IMR-90 (cell line): ENCODE measurements around the gene MEOX2. TPM values are rescaled to one million over a fixed set of nuclear protein-coding genes. Genes with fewer than 3 reads are reported as not detected.

Experiments
- ATAC-seq: fragments of 200-7000 bp; cut with Tn5 transposase; 2 replicates; pipeline ENCODE4 v1.9.1; 2020; ENCODE audit warnings: low read depth, mild to moderate bottlenecking, moderate library complexity
- BruUV-seq: library from RNA; stranded (reverse); fragments of 400-500 nt; replicated peaks from 2 replicates; lab custom pipeline; 2021; lab: Mats Ljungman, UMichigan
- CTCF ChIA-PET: fragments of 300-600 bp; formaldehyde crosslinking; extraction: SDS; loops from one replicate; lab custom pipeline; 2021; ENCODE audit warnings: antibody characterized with exemption; lab: Yijun Ruan, JAX
- POLR2A ChIA-PET: fragments of 300-600 bp; sonication (Branson Sonifier 250); formaldehyde crosslinking; loops from one replicate; lab custom pipeline; 2022; ENCODE audit warnings: antibody characterized with exemption; ENCODE audit not compliant: unreplicated experiment; lab: Charles Lee
- DNase-seq: peaks from one replicate; pipeline ENCODE4 v3.0.0; 2013
- H2AFZ ChIP-seq: replicated peaks from 2 replicates; pipeline ENCODE3; 2013; ENCODE audit warnings: low read length, mild to moderate bottlenecking; ENCODE audit not compliant: poor library complexity
- H2AK5ac ChIP-seq: 2 replicates; pipeline ENCODE4 v1.6.1; 2013; ENCODE audit warnings: low read depth, low read length, inconsistent platforms
- H2AK9ac ChIP-seq: replicated peaks from 2 replicates; pipeline ENCODE3; 2013; ENCODE audit warnings: mild to moderate bottlenecking, low read depth, low read length, moderate library complexity; ENCODE audit not compliant: poor library complexity
- H2BK120ac ChIP-seq: 2 replicates; pipeline ENCODE4 v1.6.1; 2013; ENCODE audit warnings: low read depth, low read length, inconsistent platforms
- H2BK15ac ChIP-seq: 3 replicates; pipeline ENCODE4 v1.6.1; 2013; ENCODE audit warnings: low read depth, low read length, inconsistent platforms
- H2BK20ac ChIP-seq: 2 replicates; pipeline ENCODE4 v1.6.1; 2013; ENCODE audit warnings: low read depth, mild to moderate bottlenecking, inconsistent platforms, low read length, moderate library complexity
- H2BK5ac ChIP-seq: 2 replicates; pipeline ENCODE4 v1.6.1; 2013; ENCODE audit warnings: mild to moderate bottlenecking, low read depth, low read length, inconsistent platforms; ENCODE audit not compliant: poor library complexity, severe bottlenecking
- H3K14ac ChIP-seq: replicated peaks from 2 replicates; pipeline ENCODE4 v1.6.1; 2013; ENCODE audit warnings: low read depth, low read length, inconsistent platforms
- H3K18ac ChIP-seq: 2 replicates; pipeline ENCODE4 v1.6.1; 2013; ENCODE audit warnings: low read depth, low read length, control low read depth
- H3K23ac ChIP-seq: 2 replicates; pipeline ENCODE4 v1.6.1; 2013; ENCODE audit warnings: low read depth, low read length, inconsistent platforms
- H3K27ac ChIP-seq: 2 replicates; pipeline ENCODE4 v1.5.1; 2013; ENCODE audit warnings: mild to moderate bottlenecking, control low read depth, low read length; ENCODE audit not compliant: insufficient read depth
- H3K27me3 ChIP-seq: 2 replicates; pipeline ENCODE4 v1.6.1; 2013; ENCODE audit warnings: low read length; ENCODE audit not compliant: control insufficient read depth, insufficient read depth
- H3K36me3 ChIP-seq: 2 replicates; pipeline ENCODE4 v1.6.1; 2013; ENCODE audit warnings: low read length, mixed read lengths; ENCODE audit not compliant: control insufficient read depth, insufficient read depth
- H3K4ac ChIP-seq: 2 replicates; pipeline ENCODE4 v1.6.1; 2013; ENCODE audit warnings: low read depth, low read length, inconsistent platforms
- H3K4me1 ChIP-seq: 2 replicates; pipeline ENCODE4 v1.6.1; 2013; ENCODE audit warnings: low read length, mixed read lengths; ENCODE audit not compliant: control insufficient read depth, insufficient read depth
- H3K4me2 ChIP-seq: 2 replicates; pipeline ENCODE4 v1.6.1; 2013; ENCODE audit warnings: low read depth, mild to moderate bottlenecking, control low read depth, low read length, moderate library complexity
- H3K4me3 ChIP-seq: 2 replicates; pipeline ENCODE4 v1.5.1; 2013; ENCODE audit warnings: low read depth, mild to moderate bottlenecking, control low read depth, low read length, moderate library complexity; ENCODE audit not compliant: insufficient read depth
- H3K56ac ChIP-seq: 2 replicates; pipeline ENCODE4 v1.6.1; 2013; ENCODE audit warnings: low read length, inconsistent platforms; ENCODE audit not compliant: insufficient read depth; ENCODE audit errors: extremely low read depth
- H3K79me1 ChIP-seq, 2 experiments: 2 replicates each; pipeline ENCODE4 v1.6.1; 2013; ENCODE audit warnings: low read length in 2 of 2, inconsistent platforms in 1 of 2, low read depth in 1 of 2
- H3K9ac ChIP-seq: 2 replicates; pipeline ENCODE4 v1.6.1; 2013; ENCODE audit warnings: low read depth, low read length, control low read depth
- H3K9me1 ChIP-seq: 2 replicates; pipeline ENCODE4 v1.6.1; 2013; ENCODE audit warnings: low read length, inconsistent platforms; ENCODE audit not compliant: insufficient read depth
- H3K9me3 ChIP-seq: 2 replicates; pipeline ENCODE4 v1.6.1; 2013; ENCODE audit warnings: low read length; ENCODE audit not compliant: control insufficient read depth, insufficient read depth
- H4K20me1 ChIP-seq: 2 replicates; pipeline ENCODE4 v1.6.1; 2013; ENCODE audit warnings: low read length, inconsistent platforms; ENCODE audit not compliant: insufficient read depth
- H4K5ac ChIP-seq: 2 replicates; pipeline ENCODE4 v1.6.1; 2013; ENCODE audit warnings: mild to moderate bottlenecking, low read depth, low read length, control low read depth
- H4K8ac ChIP-seq, 2 experiments: 2 replicates each; pipeline ENCODE4 v1.6.1; 2013; ENCODE audit warnings: low read depth in 2 of 2, low read length in 2 of 2, control low read depth in 1 of 2, inconsistent platforms in 1 of 2
- H4K91ac ChIP-seq: 2 replicates; pipeline ENCODE4 v1.6.1; 2013; ENCODE audit warnings: low read depth, low read length, inconsistent platforms; ENCODE audit not compliant: insufficient read depth
- WGBS, 2 experiments: methylation state at CpG; one replicate each; pipeline versions ENCODE4 v1.1.5 to v1.1.7; 2013; ENCODE audit warnings: missing lambda C conversion rate in 2 of 2; ENCODE audit not compliant: insufficient read length in 1 of 2; ENCODE audit errors: extremely low coverage in 2 of 2; 5-methylcytosine and 5-hydroxymethylcytosine counted together
- dilution Hi-C: fragments of 300-500 bp; cut with HindIII; formaldehyde crosslinking; loops from one replicate; pipeline ENCODE4 v1.14.3; 2018; ENCODE audit warnings: low sequenced_read_pairs; ENCODE audit not compliant: unreplicated experiment
- in situ Hi-C: fragments of 300-500 bp; cut with MboI; formaldehyde crosslinking; loops from 3 replicates; pipeline ENCODE4 v1.14.3; 2019; ENCODE audit warnings: low sequenced_read_pairs, inconsistent platforms, mixed read lengths
- intact Hi-C: fragments of 100-400 bp; cut with micrococcal nuclease; formaldehyde crosslinking; loops from 2 replicates; pipeline ENCODE4 v1.10.0; 2022
- polyA plus RNA-seq, 3 experiments: library from polyadenylated mRNA; depleted of rRNA; stranded (reverse); fragments of >200 nt; gene quantifications; 2 replicates each; pipeline ENCODE4 v1.2.3, GENCODE V29; 2012; ENCODE audit warnings: low replicate concordance in 1 of 3
- total RNA-seq: library from RNA; depleted of rRNA; stranded (reverse); fragments of >200 nt; gene quantifications from 2 replicates; pipeline ENCODE4 v1.2.3, GENCODE V29; 2012
- TF ChIP-seq, protein P1 (sequence below): fragments of 150-350 bp; IDR thresholded peaks from 2 replicates; pipeline ENCODE4 v1.6.1; 2017; ENCODE audit warnings: mild to moderate bottlenecking, antibody characterized with exemption, low read length, low read depth

The MEOX2 gene
- total and polyA plus RNA-seq, 2 of the 4 experiments (the other 2 are of a cell fraction): under 0.01 TPM; not detected in 1

DNA sequence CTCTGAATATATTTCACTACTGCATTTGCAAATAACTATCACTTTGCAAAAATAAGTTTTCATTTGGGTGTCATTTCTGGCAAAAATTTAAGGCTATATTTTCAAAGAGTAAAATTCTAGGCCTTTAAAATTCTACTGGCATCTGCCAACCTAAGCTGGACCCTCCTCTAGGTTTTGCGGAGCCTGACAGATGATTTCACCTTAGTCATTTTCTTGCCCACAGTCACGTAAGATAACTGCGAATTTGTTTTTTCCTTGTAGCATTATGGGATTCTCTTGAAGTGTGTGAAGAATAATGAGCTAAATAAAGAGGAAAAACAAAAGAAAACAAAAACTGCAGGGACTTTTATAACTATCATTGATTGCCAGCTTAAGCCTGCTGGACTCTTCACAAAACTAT, 7.8 kb downstream of the MEOX2 start:
- no peak overlapping the region for H3K9ac ChIP-seq
- H3K4me3 ChIP-seq: no peak overlapping the region
- no peak for ATAC-seq
- no peak overlapping the region for H2BK120ac ChIP-seq
- no peak overlapping the region for H3K14ac ChIP-seq
- ChIA-PET CTCF (no interaction called here), POLR2A (no interaction called here)
- H2AK5ac ChIP-seq: no peak overlapping the region
- no peaks in the 10 kb centered on the region for H3K36me3 ChIP-seq
- no peaks in the 10 kb centered on the region for H3K9me1 ChIP-seq
- no peak overlapping the region for H4K5ac ChIP-seq
- no peaks in the 10 kb centered on the region for H3K9me3 ChIP-seq
- H3K4me1 ChIP-seq: no peaks in the 10 kb centered on the region
- no TSS peak for BruUV-seq
- no peak overlapping the region for H3K23ac ChIP-seq
- no peak overlapping the region for H3K18ac ChIP-seq
- dilution Hi-C loops (no loop called here), intact Hi-C loops (loop anchor here (5.0 kb wide), 1 partner anchor 34 kb away; no protein-coding TSS in a partner anchor), in situ Hi-C loops (no loop called here)
- no peak overlapping the region for H2AFZ ChIP-seq
- H3K27me3 ChIP-seq: no peaks in the 10 kb centered on the region
- no peak overlapping the region for H2BK5ac ChIP-seq
- H4K8ac ChIP-seq: no peak overlapping the region
- H3K56ac ChIP-seq: no peak overlapping the region
- no peak overlapping the region for H2BK15ac ChIP-seq
- no peak overlapping the region for H3K27ac ChIP-seq
- H2AK9ac ChIP-seq: no peak overlapping the region
- no CpG with 5 or more reads among the region's 3 CpGs for WGBS, 2 experiments
- DNase-seq: no peak
- TF ChIP-seq, protein P1, sequence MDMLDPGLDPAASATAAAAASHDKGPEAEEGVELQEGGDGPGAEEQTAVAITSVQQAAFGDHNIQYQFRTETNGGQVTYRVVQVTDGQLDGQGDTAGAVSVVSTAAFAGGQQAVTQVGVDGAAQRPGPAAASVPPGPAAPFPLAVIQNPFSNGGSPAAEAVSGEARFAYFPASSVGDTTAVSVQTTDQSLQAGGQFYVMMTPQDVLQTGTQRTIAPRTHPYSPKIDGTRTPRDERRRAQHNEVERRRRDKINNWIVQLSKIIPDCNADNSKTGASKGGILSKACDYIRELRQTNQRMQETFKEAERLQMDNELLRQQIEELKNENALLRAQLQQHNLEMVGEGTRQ: no peak
- H2BK20ac ChIP-seq: no peak overlapping the region
- no peaks in the 10 kb centered on the region for H3K79me1 ChIP-seq
- no peak overlapping the region for H3K4ac ChIP-seq
- H3K4me2 ChIP-seq: no peak overlapping the region
- H4K20me1 ChIP-seq: no peaks in the 10 kb centered on the region
- H4K91ac ChIP-seq: no peak overlapping the region
